Astrocyte (in vitro differentiated cells and primary cell): ENCODE data around the gene CXCR4.

Source experiments
- EZH2 ChIP-seq: IDR thresholded peaks from 2 replicates; pipeline ENCODE4 v1.6.1; 2012; ENCODE audit warnings: mild to moderate bottlenecking, low read length, inconsistent platforms; ENCODE audit not compliant: insufficient read depth
- TF ChIP-seq, protein P1 (sequence below): IDR thresholded peaks from 2 replicates; pipeline ENCODE4 v1.5.1; 2011; ENCODE audit warnings: low read depth, mild to moderate bottlenecking, inconsistent platforms, low read length, moderate library complexity; ENCODE audit not compliant: insufficient read depth

DNA sequence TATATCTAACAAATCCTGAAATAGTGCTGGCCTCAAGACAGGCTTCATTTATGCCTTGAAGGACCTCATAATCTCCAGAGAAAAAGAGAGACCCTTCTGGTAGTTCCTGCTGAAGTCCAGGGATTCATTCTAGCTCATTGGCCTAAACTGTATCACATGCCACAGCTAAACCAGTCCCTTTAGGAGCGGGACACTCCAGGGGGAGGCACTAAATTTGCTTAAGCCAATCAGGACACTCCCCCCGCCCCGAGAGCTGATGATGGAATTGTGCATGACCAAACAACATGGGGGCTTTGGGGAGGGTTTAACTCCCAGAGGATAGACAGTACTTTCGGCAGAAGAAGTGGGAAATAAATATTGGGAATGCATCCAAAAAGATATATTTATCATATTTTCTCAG is 36.4 kb upstream of the CXCR4 start:
- TF ChIP-seq, protein P1, sequence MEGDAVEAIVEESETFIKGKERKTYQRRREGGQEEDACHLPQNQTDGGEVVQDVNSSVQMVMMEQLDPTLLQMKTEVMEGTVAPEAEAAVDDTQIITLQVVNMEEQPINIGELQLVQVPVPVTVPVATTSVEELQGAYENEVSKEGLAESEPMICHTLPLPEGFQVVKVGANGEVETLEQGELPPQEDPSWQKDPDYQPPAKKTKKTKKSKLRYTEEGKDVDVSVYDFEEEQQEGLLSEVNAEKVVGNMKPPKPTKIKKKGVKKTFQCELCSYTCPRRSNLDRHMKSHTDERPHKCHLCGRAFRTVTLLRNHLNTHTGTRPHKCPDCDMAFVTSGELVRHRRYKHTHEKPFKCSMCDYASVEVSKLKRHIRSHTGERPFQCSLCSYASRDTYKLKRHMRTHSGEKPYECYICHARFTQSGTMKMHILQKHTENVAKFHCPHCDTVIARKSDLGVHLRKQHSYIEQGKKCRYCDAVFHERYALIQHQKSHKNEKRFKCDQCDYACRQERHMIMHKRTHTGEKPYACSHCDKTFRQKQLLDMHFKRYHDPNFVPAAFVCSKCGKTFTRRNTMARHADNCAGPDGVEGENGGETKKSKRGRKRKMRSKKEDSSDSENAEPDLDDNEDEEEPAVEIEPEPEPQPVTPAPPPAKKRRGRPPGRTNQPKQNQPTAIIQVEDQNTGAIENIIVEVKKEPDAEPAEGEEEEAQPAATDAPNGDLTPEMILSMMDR: no peak
- TF ChIP-seq EZH2: no peak
